Neural cell (in vitro differentiated cells): ENCODE measurements around the gene STARD13.

Experiments
- CTCF ChIP-seq: fragments of 450-650 bp; IDR thresholded peaks from 2 replicates; pipeline ENCODE4 v1.5.1; 2014; ENCODE audit warnings: antibody characterized with exemption, mild to moderate bottlenecking, moderate library complexity; ENCODE audit not compliant: poor library complexity, severe bottlenecking
- EP300 ChIP-seq: fragments of 450-650 bp; conservative IDR thresholded peaks from 2 replicates; pipeline ENCODE4 v1.6.1; 2014; ENCODE audit warnings: antibody characterized with exemption, mild to moderate bottlenecking, moderate library complexity; ENCODE audit not compliant: poor library complexity, severe bottlenecking
- EZH2 ChIP-seq: fragments of 200-600, 300-800 bp; shearing (Covaris generic), sonication (generic); IDR thresholded peaks from 2 replicates; pipeline ENCODE4 v1.6.1; 2014; ENCODE audit warnings: antibody characterized with exemption, low read length, borderline replicate concordance, mild to moderate bottlenecking; ENCODE audit not compliant: insufficient read depth, poor library complexity, severe bottlenecking
- POLR2AphosphoS5 ChIP-seq: IDR thresholded peaks from 2 replicates; pipeline ENCODE4 v1.6.1; 2012
- RAD21 ChIP-seq: fragments of 450-650 bp; conservative IDR thresholded peaks from 2 replicates; pipeline ENCODE4 v1.6.1; 2014; ENCODE audit warnings: antibody characterized with exemption, mild to moderate bottlenecking, moderate library complexity
- REST ChIP-seq: IDR thresholded peaks from 2 replicates; pipeline ENCODE4 v1.6.1; 2012; ENCODE audit warnings: borderline replicate concordance
- SMC3 ChIP-seq: fragments of 450-650 bp; conservative IDR thresholded peaks from 2 replicates; pipeline ENCODE4 v1.6.1; 2014; ENCODE audit warnings: antibody characterized with exemption, mild to moderate bottlenecking, moderate library complexity; ENCODE audit not compliant: poor library complexity
- TAF1 ChIP-seq: IDR thresholded peaks from 2 replicates; pipeline ENCODE4 v1.6.1; 2012; ENCODE audit warnings: low read depth

GRCh38 chr13:33262594-33262993 lies 23.0 kb downstream of the STARD13 start:
- TF ChIP-seq REST (no peak), EZH2 (no peak), EP300 (no peak), CTCF (no peak), POLR2AphosphoS5 (no peak), RAD21 (no peak), TAF1 (no peak), SMC3 (no peak)
